Left ventricle myocardium inferior (tissue), 1 donor: Measurements from ENCODE around the gene CAMK2A. TPM values are rescaled to one million over a fixed set of nuclear protein-coding genes. Genes with fewer than 3 reads are reported as not detected.
"Not testable (repeated sequence)": the region's sequence is repeated elsewhere in the genome, so short reads cannot be mapped to it uniquely, and the experiment has no call there.

Experiments
- DNase-seq: peaks from one replicate; pipeline ENCODE4 v3.0.0-alpha.2; 2020
- H3K27ac ChIP-seq: fragments of 200-600 bp; replicated peaks from 2 replicates; pipeline ENCODE4 v1.8.0; 2021
- H3K27me3 ChIP-seq: fragments of 200-600 bp; 2 replicates; pipeline ENCODE4 v1.8.0; 2021; ENCODE audit warnings: low read depth
- H3K36me3 ChIP-seq: fragments of 200-600 bp; 2 replicates; pipeline ENCODE4 v1.8.0; 2021
- H3K4me1 ChIP-seq: fragments of 200-600 bp; 2 replicates; pipeline ENCODE4 v1.8.0; 2021
- H3K4me3 ChIP-seq: fragments of 200-600 bp; 2 replicates; pipeline ENCODE4 v1.8.0; 2021; ENCODE audit warnings: mild to moderate bottlenecking, moderate library complexity
- H3K9me3 ChIP-seq: fragments of 200-600 bp; replicated peaks from 2 replicates; pipeline ENCODE4 v1.8.0; 2021
- CTCF ChIP-seq: fragments of 200-600 bp; IDR thresholded peaks from 2 replicates; pipeline ENCODE4 v1.8.0; 2021; ENCODE audit warnings: antibody characterized with exemption, mild to moderate bottlenecking, borderline replicate concordance
- intact Hi-C: fragments of 100-400 bp; cut with micrococcal nuclease; formaldehyde crosslinking; loops from one replicate; pipeline ENCODE4 v1.11.0; 2022
- total RNA-seq: library from RNA; stranded (reverse); fragmentation: NEBNext Ultra II Directional; extraction: Animal tissue kit (Norgen Biotek cat#: 25700); gene quantifications from one replicate; pipeline ENCODE4 v1.2.1, GENCODE V29; 2021
- donor health status: DM: no; HTN: yes; CAD: no; lungs with severe emphysema.

CAMK2A gene
- total RNA-seq, 1 donor from 2014 or later: 19.4 TPM

GRCh38 chr5:150238646-150239045 lies 50.9 kb downstream of the CAMK2A start:
- no peak overlapping the region for H3K4me3 ChIP-seq
- H3K36me3 ChIP-seq: no peaks in the 10 kb centered on the region
- no peak overlapping the region for H3K27ac ChIP-seq
- intact Hi-C loops: no loop called here
- no peaks in the 10 kb centered on the region for H3K4me1 ChIP-seq
- no peak for DNase-seq
- H3K27me3 ChIP-seq: no peaks in the 10 kb centered on the region
- no peak for TF ChIP-seq CTCF
- no peaks in the 10 kb centered on the region for H3K9me3 ChIP-seq

- H3K4me3 ChIP-seq: no peak overlapping the region
- DNase-seq: no peak
- no peaks in the 10 kb centered on the region for H3K4me1 ChIP-seq
- H3K27me3 ChIP-seq: no peaks in the 10 kb centered on the region
- intact Hi-C loops: no loop called here
- no peaks in the 10 kb centered on the region for H3K36me3 ChIP-seq
- H3K9me3 ChIP-seq: no peaks in the 10 kb centered on the region
- no peak overlapping the region for H3K27ac ChIP-seq
- no peak for TF ChIP-seq CTCF
These were observed 52.4 kb downstream of the CAMK2A start for GRCh38 chr5:150236981-150237754.

GRCh38 chr5:150236313-150236712 lies 53.3 kb downstream of the CAMK2A start:
- Histone ChIP-seq H3K4me3 (no peak overlapping the region), H3K27me3 (no peaks in the 10 kb centered on the region), H3K4me1 (no peaks in the 10 kb centered on the region), H3K9me3 (no peaks in the 10 kb centered on the region), H3K27ac (no peak overlapping the region), H3K36me3 (no peaks in the 10 kb centered on the region)
- no peak for TF ChIP-seq CTCF
- no peak for DNase-seq
- intact Hi-C loops: no loop called here

- H3K9me3 ChIP-seq: no peaks in the 10 kb centered on the region
- no peak for DNase-seq
- TF ChIP-seq CTCF: no peak
- H3K4me1 ChIP-seq: no peaks in the 10 kb centered on the region
- H3K27ac ChIP-seq: no peak overlapping the region
- H3K36me3 ChIP-seq: no peaks in the 10 kb centered on the region
- intact Hi-C loops: no loop called here
- no peaks in the 10 kb centered on the region for H3K27me3 ChIP-seq
- no peak overlapping the region for H3K4me3 ChIP-seq
These were observed 54.1 kb downstream of the CAMK2A start for GRCh38 chr5:150235500-150235854.

GRCh38 chr5:150234576-150235499 lies 54.7 kb downstream of the CAMK2A start:
- no peak overlapping the region for H3K4me3 ChIP-seq
- H3K4me1 ChIP-seq: no peaks in the 10 kb centered on the region
- no peak for TF ChIP-seq CTCF
- H3K9me3 ChIP-seq: no peaks in the 10 kb centered on the region
- H3K27ac ChIP-seq: no peak overlapping the region
- H3K36me3 ChIP-seq: no peaks in the 10 kb centered on the region
- DNase-seq: no peak
- intact Hi-C loops: no loop called here
- H3K27me3 ChIP-seq: no peaks in the 10 kb centered on the region

GRCh38 chr5:150233706-150234105 lies 55.9 kb downstream of the CAMK2A start:
- H3K27me3 ChIP-seq, H3K27ac ChIP-seq, H3K4me1 ChIP-seq, H3K36me3 ChIP-seq, H3K9me3 ChIP-seq, H3K4me3 ChIP-seq, DNase-seq, intact Hi-C loops: not testable (repeated sequence)
